ENCODE data around the gene UBE2Z. TPM values are rescaled to one million over a fixed set of nuclear protein-coding genes. Genes with fewer than 3 reads are reported as not detected.

UBE2Z gene
- total and polyA plus RNA-seq, 9 of the 15 experiments (the other 6 are each of a cell fraction or from before 2014, with no cell fraction given), result 11.8 to 89.0 (median 38.2) TPM

GRCh38 chr17:48908047-48908843, at the start of gene UBE2Z (continued):
- no peak for TF ChIP-seq PBX2 (CRISPR knock-in tag; IDR thresholded peaks at IDR 0.05; ENCODE audit: low read depth)
- no peak for TF ChIP-seq PBX2 (tag; conservative IDR thresholded peaks at IDR 0.05; ENCODE audit: low read depth)
- TF ChIP-seq ELF2 (CRISPR knock-in tag; IDR thresholded peaks at IDR 0.05), result peak; percentile 80
- no peak for TF ChIP-seq CEBPB (tag; IDR thresholded peaks at IDR 0.05)
- peak; percentile 39; the same call in 1 of the 2 replicates for TF ChIP-seq ZNF263 (CRISPR knock-in tag; IDR thresholded peaks at IDR 0.05; ENCODE audit: borderline replicate concordance)
- no peak for TF ChIP-seq MCM7 (IDR thresholded peaks at IDR 0.05)
- TF ChIP-seq ZNF76 (CRISPR knock-in tag; IDR thresholded peaks at IDR 0.05; ENCODE audit: borderline replicate concordance), result no peak
- TF ChIP-seq SFPQ (IDR thresholded peaks at IDR 0.05; ENCODE audit: low read depth, low read length), result no peak
- TF ChIP-seq NFYB (IDR thresholded peaks at IDR 0.05; ENCODE audit: extremely low read depth, insufficient read length), result no peak
- no peak for TF ChIP-seq TSHZ1 (CRISPR knock-in tag; IDR thresholded peaks at IDR 0.05)
- no peak; the same call in 1 of the 2 replicates for TF ChIP-seq HBP1 (CRISPR knock-in tag; IDR thresholded peaks at IDR 0.05)
- TF ChIP-seq TBL1XR1 (IDR thresholded peaks at IDR 0.05; ENCODE audit: low read length in 2 of 2), result no peak
- peak; percentile 65; the same call in 1 of the 2 replicates for TF ChIP-seq NCOA1 (IDR thresholded peaks at IDR 0.05; ENCODE audit: low read depth)
- no peak for TF ChIP-seq KLF16 (IDR thresholded peaks at IDR 0.05)
- no peak for TF ChIP-seq TSC22D4 (tag; IDR thresholded peaks at IDR 0.05)
